Sigmoid colon (tissue), 4 donors: ENCODE results near the gene EIF1.

ENCODE experiments used
- EP300 ChIP-seq, 4 donors: sonication (generic); formaldehyde crosslinking; IDR thresholded peaks; one replicate each; pipeline ENCODE4 v1.6.1; 2017; ENCODE audit warnings: antibody characterized with exemption in 4 of 4
- TF ChIP-seq, protein P1 (sequence below), 4 experiments: fragments of 450-650 bp in 3 of 4; fragments of 200-600 bp in 1 of 4; IDR thresholded peaks; one replicate each; pipeline ENCODE4 v1.5.1; 2016 to 2019; ENCODE audit warnings: antibody characterized with exemption in 4 of 4, mild to moderate bottlenecking in 3 of 4, moderate library complexity in 2 of 4

DNA sequence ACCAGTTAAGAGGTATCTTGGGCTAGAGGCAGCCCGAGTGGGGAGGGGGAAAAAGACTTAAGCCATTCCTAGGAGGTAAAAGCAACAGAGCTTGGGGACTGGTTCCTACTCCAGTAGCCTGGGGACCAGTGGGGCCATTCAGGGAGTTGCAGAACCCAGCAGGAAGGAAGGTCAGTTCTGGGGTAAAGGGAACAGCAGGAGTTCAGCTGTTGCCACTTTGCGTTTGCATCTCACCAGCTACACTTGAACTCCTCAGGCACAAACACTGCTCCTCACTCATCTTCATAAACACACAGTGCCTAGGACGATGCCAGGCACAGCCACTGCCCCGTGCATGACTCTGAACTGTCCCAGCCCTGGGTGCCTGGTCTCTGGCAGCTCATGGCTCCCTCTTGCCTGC, 41.8 kb downstream of the EIF1 start:
- TF ChIP-seq, protein P1, sequence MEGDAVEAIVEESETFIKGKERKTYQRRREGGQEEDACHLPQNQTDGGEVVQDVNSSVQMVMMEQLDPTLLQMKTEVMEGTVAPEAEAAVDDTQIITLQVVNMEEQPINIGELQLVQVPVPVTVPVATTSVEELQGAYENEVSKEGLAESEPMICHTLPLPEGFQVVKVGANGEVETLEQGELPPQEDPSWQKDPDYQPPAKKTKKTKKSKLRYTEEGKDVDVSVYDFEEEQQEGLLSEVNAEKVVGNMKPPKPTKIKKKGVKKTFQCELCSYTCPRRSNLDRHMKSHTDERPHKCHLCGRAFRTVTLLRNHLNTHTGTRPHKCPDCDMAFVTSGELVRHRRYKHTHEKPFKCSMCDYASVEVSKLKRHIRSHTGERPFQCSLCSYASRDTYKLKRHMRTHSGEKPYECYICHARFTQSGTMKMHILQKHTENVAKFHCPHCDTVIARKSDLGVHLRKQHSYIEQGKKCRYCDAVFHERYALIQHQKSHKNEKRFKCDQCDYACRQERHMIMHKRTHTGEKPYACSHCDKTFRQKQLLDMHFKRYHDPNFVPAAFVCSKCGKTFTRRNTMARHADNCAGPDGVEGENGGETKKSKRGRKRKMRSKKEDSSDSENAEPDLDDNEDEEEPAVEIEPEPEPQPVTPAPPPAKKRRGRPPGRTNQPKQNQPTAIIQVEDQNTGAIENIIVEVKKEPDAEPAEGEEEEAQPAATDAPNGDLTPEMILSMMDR (IDR thresholded peaks at IDR 0.05) = no peak
- no peak for TF ChIP-seq EP300 (IDR thresholded peaks at IDR 0.05)
